Fibroblast of the conjunctiva (primary cell): ENCODE data around the gene CYP19A1.
"Not testable (repeated sequence)": the region's sequence is repeated elsewhere in the genome, so short reads cannot be mapped to it uniquely, and the experiment has no call there.

Experiments
- DNase-seq: peaks from one replicate; pipeline ENCODE4 v3.0.0-alpha.2; 2010; ENCODE audit warnings: low read depth

Gene CYP19A1

GRCh38 chr15:51261113-51261512, 77.3 kb downstream of the CYP19A1 start:
- DNase-seq = not testable (repeated sequence)

GRCh38 chr15:51260202-51260601, 78.2 kb downstream of the CYP19A1 start:
- peak; percentile 56 for DNase-seq

GRCh38 chr15:51255533-51255932, 82.9 kb downstream of the CYP19A1 start:
- no peak for DNase-seq

- DNase-seq = no peak
Measured at GRCh38 chr15:51253366-51253765, 85.0 kb downstream of the CYP19A1 start.

- DNase-seq = no peak
Measured at GRCh38 chr15:51252671-51253070, 85.7 kb downstream of the CYP19A1 start.

- DNase-seq = no peak
Measured at GRCh38 chr15:51251556-51251955, 86.8 kb downstream of the CYP19A1 start.

GRCh38 chr15:51250217-51251011, 88.0 kb downstream of the CYP19A1 start:
- DNase-seq = no peak

- DNase-seq = no peak
Measured at GRCh38 chr15:51245628-51246027, 92.8 kb downstream of the CYP19A1 start.

GRCh38 chr15:51244423-51244869, 94.0 kb downstream of the CYP19A1 start:
- DNase-seq = peak; percentile 55

- no peak for DNase-seq
Measured at GRCh38 chr15:51243774-51244173, 94.6 kb downstream of the CYP19A1 start.

GRCh38 chr15:51240066-51240465, 98.3 kb downstream of the CYP19A1 start:
- DNase-seq = no peak

- DNase-seq = no peak
Measured at GRCh38 chr15:51237816-51238215, 100.6 kb downstream of the CYP19A1 start.

GRCh38 chr15:51234176-51234927, 104.0 kb downstream of the CYP19A1 start:
- no peak for DNase-seq

- DNase-seq = no peak
Measured at GRCh38 chr15:51232581-51232980, 105.8 kb downstream of the CYP19A1 start.

- peak; percentile 34 for DNase-seq
Measured at GRCh38 chr15:51229907-51230330, 108.5 kb downstream of the CYP19A1 start.

GRCh38 chr15:51227940-51228732, 110.3 kb downstream of the CYP19A1 start:
- peak; percentile 71 for DNase-seq

- DNase-seq = no peak
Measured at GRCh38 chr15:51226576-51227210, 111.7 kb downstream of the CYP19A1 start.

- no peak for DNase-seq
Measured at GRCh38 chr15:51224428-51224827, 114.0 kb downstream of the CYP19A1 start.

GRCh38 chr15:51223771-51224229, 114.6 kb downstream of the CYP19A1 start:
- DNase-seq = peak; percentile 61

GRCh38 chr15:51218299-51218938, 120.0 kb downstream of the CYP19A1 start:
- DNase-seq = no peak

GRCh38 chr15:51212909-51213308, 125.5 kb downstream of the CYP19A1 start:
- DNase-seq = no peak
